B cell (primary cell): Measurements from ENCODE around the gene VASN.

ENCODE experiments used
- CTCF ChIP-seq: fragments of 200-600 bp; IDR thresholded peaks from one replicate; pipeline ENCODE4 v1.8.0; 2022; ENCODE audit warnings: antibody characterized with exemption, mild to moderate bottlenecking
- EZH2 ChIP-seq: IDR thresholded peaks from 2 replicates; pipeline ENCODE4 v1.6.1; 2012; ENCODE audit warnings: borderline replicate concordance, low read depth, mild to moderate bottlenecking, moderate library complexity, low read length; ENCODE audit not compliant: insufficient read depth, poor library complexity, severe bottlenecking

DNA sequence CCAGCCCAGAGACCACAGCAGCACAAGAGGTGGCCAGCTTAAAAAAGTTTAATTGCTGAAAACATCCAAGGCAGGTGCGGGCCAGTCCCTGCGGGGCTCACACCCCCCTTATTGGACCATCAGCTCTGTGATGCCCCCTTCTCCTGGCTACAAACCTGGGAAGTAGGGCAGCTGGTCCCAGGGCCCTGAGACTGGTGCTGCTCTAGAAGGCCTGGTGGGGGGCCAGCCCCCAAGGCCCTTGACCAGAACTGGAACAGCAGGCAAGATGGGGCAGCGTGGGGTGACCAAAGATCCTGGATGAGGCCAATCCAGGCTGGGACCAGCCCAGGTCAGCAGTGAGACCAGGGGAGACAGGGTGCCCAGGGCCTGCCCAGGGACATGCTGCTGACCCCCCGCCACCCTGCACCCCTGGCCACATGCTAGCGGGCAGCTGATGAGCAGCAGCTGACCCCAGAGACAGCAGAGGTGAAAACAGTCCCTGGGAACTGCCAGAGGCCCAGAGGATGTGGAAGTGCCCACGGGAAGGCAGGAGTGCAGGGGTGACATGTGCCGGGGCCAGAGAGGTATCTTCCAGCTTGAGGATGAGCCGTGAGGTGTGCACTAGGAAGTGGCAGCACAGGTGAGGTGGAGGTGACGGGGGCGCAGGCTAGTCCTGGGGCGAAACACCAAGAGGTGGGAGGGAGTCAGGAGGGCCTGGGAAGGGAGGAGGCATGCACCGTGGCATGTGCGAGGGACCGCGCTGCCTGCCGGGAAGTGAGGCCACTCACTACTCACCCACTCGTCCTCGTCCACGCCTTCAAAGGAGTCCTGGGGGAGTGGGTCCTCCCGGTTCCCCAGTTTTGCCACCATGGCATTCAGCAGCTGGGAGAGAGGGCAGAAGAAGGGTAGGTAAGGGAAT, 16.9 kb upstream of the VASN start:
- no peak for TF ChIP-seq CTCF
- TF ChIP-seq EZH2, result no peak
